ENCODE measurements around the gene TMEM259.

- TF ChIP-seq GATA2 (IDR thresholded peaks at IDR 0.05; ENCODE audit: low read depth, low read length) (no peak), GATA3 (IDR thresholded peaks at IDR 0.05; ENCODE audit: low read depth, low read length) (no peak)
Measured at GRCh38 chr19:961866-962620, 58.9 kb downstream of the TMEM259 start.
